Breast epithelium (tissue), 3 donors: ENCODE measurements around the gene COL4A2.

Experiments
- CTCF ChIP-seq, 3 donors: fragments of 450-650 bp; IDR thresholded peaks; one replicate each; pipeline ENCODE4 v1.5.1; 2016 to 2017; ENCODE audit warnings: antibody characterized with exemption in 3 of 3, mild to moderate bottlenecking in 3 of 3, moderate library complexity in 3 of 3
- POLR2A ChIP-seq: fragments of 450-650 bp; IDR thresholded peaks from one replicate; pipeline ENCODE4 v1.6.1; 2016; ENCODE audit warnings: antibody characterized with exemption, mild to moderate bottlenecking, moderate library complexity

GRCh38 chr13:110299283-110299840 lies 7.7 kb upstream of the COL4A2 start:
- TF ChIP-seq CTCF (IDR thresholded peaks at IDR 0.05) (no peak), POLR2A (no peak)
